HepG2 (cell line): ENCODE data around the gene HSP90AA1.

Source experiments
- HCFC1 ChIP-seq: fragments of 150-350 bp; IDR thresholded peaks from 2 replicates; pipeline ENCODE4 v1.6.1; 2014; ENCODE audit warnings: low read depth, low read length
- TF ChIP-seq, protein P1 (sequence below): sonication (generic); formaldehyde crosslinking; IDR thresholded peaks from 2 replicates; pipeline ENCODE4 v1.8.1; 2023; ENCODE audit warnings: missing genetic modification reagents, inconsistent platforms, borderline replicate concordance
- TF ChIP-seq, protein P2 (sequence below): IDR thresholded peaks from 2 replicates; pipeline ENCODE4 v1.6.1; 2012; ENCODE audit warnings: inconsistent platforms
- TF ChIP-seq, protein P3 (sequence below): IDR thresholded peaks from 2 replicates; pipeline ENCODE4 v1.6.1; 2016; ENCODE audit warnings: low read depth, missing genetic modification reagents, missing compliant biosample characterization

DNA sequence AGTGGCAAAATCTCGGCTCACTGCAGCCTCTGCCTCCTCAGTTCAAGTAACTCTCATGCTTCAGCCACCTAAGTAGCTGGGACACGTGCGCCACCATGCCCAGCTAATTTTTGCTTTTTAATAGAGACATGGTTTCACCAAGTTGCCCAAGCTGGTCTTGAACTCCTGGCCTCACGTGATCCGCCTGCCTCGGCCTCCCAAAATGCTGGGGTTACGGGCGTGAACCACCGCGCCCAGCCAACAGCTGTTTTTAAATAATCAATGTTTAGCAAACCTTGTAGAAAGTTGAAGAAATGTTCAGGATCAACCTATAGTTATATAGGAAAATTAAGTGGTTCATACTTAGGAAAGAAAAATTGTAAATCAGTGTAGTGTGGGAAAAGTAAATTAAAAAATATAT lies 6.0 kb upstream of the HSP90AA1 start:
- TF ChIP-seq, protein P1, sequence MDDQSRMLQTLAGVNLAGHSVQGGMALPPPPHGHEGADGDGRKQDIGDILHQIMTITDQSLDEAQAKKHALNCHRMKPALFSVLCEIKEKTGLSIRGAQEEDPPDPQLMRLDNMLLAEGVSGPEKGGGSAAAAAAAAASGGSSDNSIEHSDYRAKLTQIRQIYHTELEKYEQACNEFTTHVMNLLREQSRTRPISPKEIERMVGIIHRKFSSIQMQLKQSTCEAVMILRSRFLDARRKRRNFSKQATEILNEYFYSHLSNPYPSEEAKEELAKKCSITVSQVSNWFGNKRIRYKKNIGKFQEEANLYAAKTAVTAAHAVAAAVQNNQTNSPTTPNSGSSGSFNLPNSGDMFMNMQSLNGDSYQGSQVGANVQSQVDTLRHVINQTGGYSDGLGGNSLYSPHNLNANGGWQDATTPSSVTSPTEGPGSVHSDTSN (CRISPR knock-in tag): no peak
- TF ChIP-seq, protein P2, sequence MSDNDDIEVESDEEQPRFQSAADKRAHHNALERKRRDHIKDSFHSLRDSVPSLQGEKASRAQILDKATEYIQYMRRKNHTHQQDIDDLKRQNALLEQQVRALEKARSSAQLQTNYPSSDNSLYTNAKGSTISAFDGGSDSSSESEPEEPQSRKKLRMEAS: no peak
- TF ChIP-seq, protein P3, sequence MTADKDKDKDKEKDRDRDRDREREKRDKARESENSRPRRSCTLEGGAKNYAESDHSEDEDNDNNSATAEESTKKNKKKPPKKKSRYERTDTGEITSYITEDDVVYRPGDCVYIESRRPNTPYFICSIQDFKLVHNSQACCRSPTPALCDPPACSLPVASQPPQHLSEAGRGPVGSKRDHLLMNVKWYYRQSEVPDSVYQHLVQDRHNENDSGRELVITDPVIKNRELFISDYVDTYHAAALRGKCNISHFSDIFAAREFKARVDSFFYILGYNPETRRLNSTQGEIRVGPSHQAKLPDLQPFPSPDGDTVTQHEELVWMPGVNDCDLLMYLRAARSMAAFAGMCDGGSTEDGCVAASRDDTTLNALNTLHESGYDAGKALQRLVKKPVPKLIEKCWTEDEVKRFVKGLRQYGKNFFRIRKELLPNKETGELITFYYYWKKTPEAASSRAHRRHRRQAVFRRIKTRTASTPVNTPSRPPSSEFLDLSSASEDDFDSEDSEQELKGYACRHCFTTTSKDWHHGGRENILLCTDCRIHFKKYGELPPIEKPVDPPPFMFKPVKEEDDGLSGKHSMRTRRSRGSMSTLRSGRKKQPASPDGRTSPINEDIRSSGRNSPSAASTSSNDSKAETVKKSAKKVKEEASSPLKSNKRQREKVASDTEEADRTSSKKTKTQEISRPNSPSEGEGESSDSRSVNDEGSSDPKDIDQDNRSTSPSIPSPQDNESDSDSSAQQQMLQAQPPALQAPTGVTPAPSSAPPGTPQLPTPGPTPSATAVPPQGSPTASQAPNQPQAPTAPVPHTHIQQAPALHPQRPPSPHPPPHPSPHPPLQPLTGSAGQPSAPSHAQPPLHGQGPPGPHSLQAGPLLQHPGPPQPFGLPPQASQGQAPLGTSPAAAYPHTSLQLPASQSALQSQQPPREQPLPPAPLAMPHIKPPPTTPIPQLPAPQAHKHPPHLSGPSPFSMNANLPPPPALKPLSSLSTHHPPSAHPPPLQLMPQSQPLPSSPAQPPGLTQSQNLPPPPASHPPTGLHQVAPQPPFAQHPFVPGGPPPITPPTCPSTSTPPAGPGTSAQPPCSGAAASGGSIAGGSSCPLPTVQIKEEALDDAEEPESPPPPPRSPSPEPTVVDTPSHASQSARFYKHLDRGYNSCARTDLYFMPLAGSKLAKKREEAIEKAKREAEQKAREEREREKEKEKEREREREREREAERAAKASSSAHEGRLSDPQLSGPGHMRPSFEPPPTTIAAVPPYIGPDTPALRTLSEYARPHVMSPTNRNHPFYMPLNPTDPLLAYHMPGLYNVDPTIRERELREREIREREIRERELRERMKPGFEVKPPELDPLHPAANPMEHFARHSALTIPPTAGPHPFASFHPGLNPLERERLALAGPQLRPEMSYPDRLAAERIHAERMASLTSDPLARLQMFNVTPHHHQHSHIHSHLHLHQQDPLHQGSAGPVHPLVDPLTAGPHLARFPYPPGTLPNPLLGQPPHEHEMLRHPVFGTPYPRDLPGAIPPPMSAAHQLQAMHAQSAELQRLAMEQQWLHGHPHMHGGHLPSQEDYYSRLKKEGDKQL: no peak
- no peak for TF ChIP-seq HCFC1
